Measurements from ENCODE around the gene SMIM44.

GRCh38 chr19:3501780-3502179, 18.5 kb upstream of the SMIM44 start:
- TF ChIP-seq CTCF (IDR thresholded peaks at IDR 0.05), result no peak
- no peak for TF ChIP-seq EZH2 (IDR thresholded peaks at IDR 0.05; ENCODE audit: borderline replicate concordance, insufficient read depth, low read depth, low read length, poor library complexity, severe bottlenecking)

Data from B cell (primary cell).